CD4-positive, alpha-beta T cell treated with Interleukin-2 at 100 ng/mL for 4 hours (primary cell): Measurements from ENCODE around the gene MIDN.

Experiments
- DNase-seq: peaks from one replicate; pipeline ENCODE4 v3.0.0-alpha.2; 2020; ENCODE audit warnings: low spot score

The MIDN gene

GRCh38 chr19:1220976-1221903 is 27.1 kb upstream of the MIDN start:
- DNase-seq, result no peak

GRCh38 chr19:1221904-1222255 is 26.5 kb upstream of the MIDN start:
- DNase-seq, result no peak

- DNase-seq, result no peak
These were observed 26.0 kb upstream of the MIDN start for GRCh38 chr19:1222394-1222793.

GRCh38 chr19:1223018-1223855 is 25.1 kb upstream of the MIDN start:
- DNase-seq, result no peak

- DNase-seq, result no peak
These were observed 24.1 kb upstream of the MIDN start for GRCh38 chr19:1224047-1224825.

GRCh38 chr19:1224847-1225246 is 23.5 kb upstream of the MIDN start:
- no peak for DNase-seq

GRCh38 chr19:1225440-1226226 is 22.8 kb upstream of the MIDN start:
- DNase-seq, result no peak

GRCh38 chr19:1226227-1226518 is 22.2 kb upstream of the MIDN start:
- no peak for DNase-seq

GRCh38 chr19:1226522-1227303 is 21.7 kb upstream of the MIDN start:
- no peak for DNase-seq

- no peak for DNase-seq
These were observed 20.9 kb upstream of the MIDN start for GRCh38 chr19:1227304-1228054.

GRCh38 chr19:1228161-1228957 is 20.0 kb upstream of the MIDN start:
- no peak for DNase-seq

GRCh38 chr19:1229056-1229923 is 19.1 kb upstream of the MIDN start:
- no peak for DNase-seq

- DNase-seq, result no peak
These were observed 18.2 kb upstream of the MIDN start for GRCh38 chr19:1229924-1230782.

- DNase-seq, result no peak
These were observed 17.4 kb upstream of the MIDN start for GRCh38 chr19:1230783-1231489.

GRCh38 chr19:1231729-1232637 is 16.4 kb upstream of the MIDN start:
- no peak for DNase-seq

- no peak for DNase-seq
These were observed 15.7 kb upstream of the MIDN start for GRCh38 chr19:1232652-1233072.
